Cardiac muscle cell (in vitro differentiated cells and primary cell): Measurements from ENCODE around the gene CBLC. TPM values are rescaled to one million over a fixed set of nuclear protein-coding genes. Genes with fewer than 3 reads are reported as not detected.

Experiments used
- DNase-seq, 2 donors: peaks; one replicate each; pipeline versions ENCODE4 v3.0.0 to v3.0.0-alpha.2; 2010 to 2017; ENCODE audit warnings: low read depth in 1 of 2, low spot score in 1 of 2
- H3K27ac ChIP-seq: fragments of 200-600 bp; sonication (generic); 2 replicates; pipeline ENCODE4 v1.5.1; 2016
- H3K27me3 ChIP-seq: fragments of 200-600 bp; sonication (generic); 2 replicates; pipeline ENCODE4 v1.6.0; 2016; ENCODE audit warnings: control low read depth
- H3K36me3 ChIP-seq: fragments of 200-600 bp; sonication (generic); 2 replicates; pipeline ENCODE4 v1.5.1; 2016; ENCODE audit warnings: control low read depth
- H3K4me1 ChIP-seq: fragments of 200-600 bp; sonication (generic); 2 replicates; pipeline ENCODE4 v1.8.1; 2017; ENCODE audit warnings: low read depth, mild to moderate bottlenecking, mixed run types
- H3K4me3 ChIP-seq: fragments of 200-600 bp; sonication (generic); 2 replicates; pipeline ENCODE4 v1.5.1; 2016; ENCODE audit warnings: mild to moderate bottlenecking
- H3K9me3 ChIP-seq: fragments of 200-600 bp; sonication (generic); 2 replicates; pipeline ENCODE4 v1.5.1; 2017; ENCODE audit warnings: low read depth, mild to moderate bottlenecking, control low read depth
- polyA plus RNA-seq: library from polyadenylated mRNA; unstranded; fragments of >200 nt; fragmentation: Nextera tagmentation; extraction: Ambion mirVana; gene quantifications from 2 replicates; pipeline ENCODE4 v1.2.1, GENCODE V29; 2016
- total RNA-seq: library from RNA; depleted of rRNA; stranded (reverse); fragments of >200 nt; gene quantifications from 2 replicates; pipeline ENCODE4 v1.2.3, GENCODE V29; 2016
- TF ChIP-seq, protein P1 (sequence below): IDR thresholded peaks from 2 replicates; pipeline ENCODE4 v1.5.1; 2012; ENCODE audit warnings: low read depth, mild to moderate bottlenecking, low read length

CBLC gene
- total and polyA plus RNA-seq, 2 experiments from 2014 or later, result 0.11 TPM; not detected in 1

DNA sequence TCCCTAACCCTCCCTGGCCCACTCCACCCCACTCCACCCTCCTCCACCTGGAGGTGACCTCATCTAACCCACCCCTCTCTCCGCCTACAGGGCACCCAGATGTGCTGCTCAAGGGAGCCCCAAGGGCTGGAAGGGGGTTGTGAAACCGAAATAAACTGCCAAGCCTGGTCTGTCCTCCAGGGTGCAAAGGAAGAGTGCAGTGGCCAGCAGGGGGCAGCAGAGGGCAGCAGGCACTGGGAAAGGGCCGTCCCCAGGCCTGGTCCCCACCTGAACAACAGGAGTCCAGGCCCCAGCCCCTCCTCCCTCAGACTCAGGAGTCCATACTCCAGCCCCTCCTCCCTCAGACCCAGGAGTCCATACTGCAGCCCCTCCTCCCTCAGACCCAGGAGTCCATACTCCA is 22.8 kb downstream of the CBLC start:
- Histone ChIP-seq H3K27me3 (no peaks in the 10 kb centered on the region), H3K4me1 (peaks cover 7% of the 10 kb centered on the region), H3K9me3 (no peaks in the 10 kb centered on the region), H3K36me3 (no peaks in the 10 kb centered on the region), H3K4me3 (no peak overlapping the region), H3K27ac (peak overlapping the region; percentile 6)
- peak; percentile 83 to 91 for DNase-seq
- TF ChIP-seq, protein P1, sequence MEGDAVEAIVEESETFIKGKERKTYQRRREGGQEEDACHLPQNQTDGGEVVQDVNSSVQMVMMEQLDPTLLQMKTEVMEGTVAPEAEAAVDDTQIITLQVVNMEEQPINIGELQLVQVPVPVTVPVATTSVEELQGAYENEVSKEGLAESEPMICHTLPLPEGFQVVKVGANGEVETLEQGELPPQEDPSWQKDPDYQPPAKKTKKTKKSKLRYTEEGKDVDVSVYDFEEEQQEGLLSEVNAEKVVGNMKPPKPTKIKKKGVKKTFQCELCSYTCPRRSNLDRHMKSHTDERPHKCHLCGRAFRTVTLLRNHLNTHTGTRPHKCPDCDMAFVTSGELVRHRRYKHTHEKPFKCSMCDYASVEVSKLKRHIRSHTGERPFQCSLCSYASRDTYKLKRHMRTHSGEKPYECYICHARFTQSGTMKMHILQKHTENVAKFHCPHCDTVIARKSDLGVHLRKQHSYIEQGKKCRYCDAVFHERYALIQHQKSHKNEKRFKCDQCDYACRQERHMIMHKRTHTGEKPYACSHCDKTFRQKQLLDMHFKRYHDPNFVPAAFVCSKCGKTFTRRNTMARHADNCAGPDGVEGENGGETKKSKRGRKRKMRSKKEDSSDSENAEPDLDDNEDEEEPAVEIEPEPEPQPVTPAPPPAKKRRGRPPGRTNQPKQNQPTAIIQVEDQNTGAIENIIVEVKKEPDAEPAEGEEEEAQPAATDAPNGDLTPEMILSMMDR, result peak; percentile 93

DNA sequence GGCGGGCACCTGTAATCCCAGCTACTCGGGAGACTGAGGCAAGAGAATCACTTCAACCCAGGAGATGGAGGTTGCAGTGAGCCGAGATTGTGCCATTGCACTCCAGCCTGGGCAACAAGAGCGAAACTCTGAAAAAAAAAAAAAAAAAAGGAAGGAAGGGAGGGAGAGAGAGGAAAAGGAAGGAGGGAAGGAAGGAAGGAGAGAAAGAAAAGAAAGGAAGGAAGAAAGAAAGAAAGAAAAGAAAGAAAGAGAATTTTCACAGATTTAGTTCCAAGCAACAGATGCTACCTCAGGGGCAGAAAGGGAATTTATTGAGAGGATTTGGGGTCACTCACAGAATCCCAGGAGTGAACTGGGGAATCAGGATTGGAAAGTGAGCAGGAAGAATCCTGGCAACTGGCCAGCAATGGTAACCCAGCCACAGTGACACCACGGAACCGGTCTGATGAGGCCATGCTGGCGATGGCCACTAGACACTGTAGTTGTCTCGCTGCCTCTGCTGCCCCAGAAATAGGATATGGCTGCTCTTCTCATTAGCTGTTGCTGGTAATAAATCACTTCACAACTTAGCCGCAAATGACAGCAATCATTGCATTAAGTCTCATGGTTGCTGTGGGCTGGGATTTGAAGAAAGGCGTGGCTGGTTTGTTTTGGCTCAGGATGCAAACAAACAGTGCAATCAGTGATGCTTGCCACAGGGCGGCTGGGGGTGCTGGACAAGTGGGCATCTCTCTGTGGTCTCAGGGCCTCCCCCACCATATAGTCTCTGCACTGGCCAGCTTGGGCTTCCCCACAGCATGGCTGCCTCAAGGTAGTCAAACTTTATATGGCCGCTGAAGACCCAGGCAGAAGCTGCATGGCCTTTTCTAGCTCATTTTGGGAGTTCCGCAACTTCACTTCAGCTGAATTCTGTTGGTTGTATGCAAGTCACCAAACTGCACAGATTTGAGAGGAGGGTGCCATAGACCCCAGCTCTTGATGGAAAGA is 26.0 kb downstream of the CBLC start:
- Histone ChIP-seq H3K36me3 (no peaks in the 10 kb centered on the region), H3K4me1 (peaks cover 12% of the 10 kb centered on the region), H3K9me3 (no peaks in the 10 kb centered on the region), H3K27ac (no peak overlapping the region), H3K27me3 (no peaks in the 10 kb centered on the region), H3K4me3 (no peak overlapping the region)
- no peak for DNase-seq
- TF ChIP-seq, protein P1, result no peak

- H3K9me3 ChIP-seq, result no peaks in the 10 kb centered on the region
- TF ChIP-seq, protein P1, result no peak
- no peaks in the 10 kb centered on the region for H3K36me3 ChIP-seq
- DNase-seq, result no peak
- no peak overlapping the region for H3K4me3 ChIP-seq
- no peak overlapping the region for H3K27ac ChIP-seq
- H3K4me1 ChIP-seq, result peaks cover 22% of the 10 kb centered on the region
- H3K27me3 ChIP-seq, result no peaks in the 10 kb centered on the region
Observed at GRCh38 chr19:44806291-44806690, 28.6 kb downstream of the CBLC start.

- TF ChIP-seq, protein P1, result no peak
- Histone ChIP-seq H3K4me1 (peaks cover 22% of the 10 kb centered on the region), H3K36me3 (no peaks in the 10 kb centered on the region), H3K4me3 (no peak overlapping the region), H3K27ac (peak overlapping the region; percentile 77), H3K27me3 (no peaks in the 10 kb centered on the region), H3K9me3 (no peaks in the 10 kb centered on the region)
- no peak for DNase-seq
Observed at GRCh38 chr19:44807162-44807561, 29.5 kb downstream of the CBLC start.

- Histone ChIP-seq H3K27ac (peak overlapping the region; percentile 77), H3K27me3 (no peaks in the 10 kb centered on the region), H3K9me3 (no peaks in the 10 kb centered on the region), H3K36me3 (no peaks in the 10 kb centered on the region), H3K4me3 (no peak overlapping the region), H3K4me1 (peaks cover 22% of the 10 kb centered on the region)
- DNase-seq, result peak; percentile 57 to 74
- TF ChIP-seq, protein P1, result peak; percentile 52
Observed at GRCh38 chr19:44807652-44808462, 30.2 kb downstream of the CBLC start.
